Measurements from ENCODE around the gene FIBCD1.

Gene FIBCD1

DNA sequence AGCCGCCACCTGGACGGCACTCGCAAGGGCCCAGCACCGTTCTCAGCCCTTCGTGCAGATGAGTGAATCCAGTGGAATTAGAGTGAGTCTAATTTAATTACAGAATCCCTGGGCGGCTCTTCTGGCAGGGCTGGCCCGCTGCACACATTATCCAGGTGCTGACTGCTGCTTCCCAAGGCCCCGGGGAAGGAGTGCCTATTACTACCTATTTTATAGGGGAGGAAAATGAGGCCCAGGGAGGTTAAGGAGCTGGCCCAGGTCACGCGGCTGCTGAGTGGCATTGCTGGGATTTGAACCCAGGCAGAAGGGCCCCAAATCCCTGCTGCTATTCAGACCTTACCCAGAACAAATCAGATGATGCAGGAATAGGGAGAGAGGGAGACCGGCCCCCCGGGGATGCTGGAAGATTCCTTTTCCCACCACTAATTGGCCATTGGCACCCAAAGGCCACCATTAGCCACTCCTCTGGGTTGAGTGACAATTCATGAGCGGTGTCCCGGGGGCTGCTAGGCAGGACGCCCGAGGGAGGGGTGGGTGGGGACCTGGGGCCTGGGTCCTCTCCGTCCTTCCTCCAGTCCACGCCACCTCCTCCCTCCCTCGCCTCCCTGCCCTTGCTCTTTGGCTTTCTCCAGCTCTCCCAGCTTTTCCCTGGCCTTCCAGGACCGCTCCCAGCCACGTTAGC lies 32.2 kb downstream of the FIBCD1 start:
- TF ChIP-seq, protein P1, sequence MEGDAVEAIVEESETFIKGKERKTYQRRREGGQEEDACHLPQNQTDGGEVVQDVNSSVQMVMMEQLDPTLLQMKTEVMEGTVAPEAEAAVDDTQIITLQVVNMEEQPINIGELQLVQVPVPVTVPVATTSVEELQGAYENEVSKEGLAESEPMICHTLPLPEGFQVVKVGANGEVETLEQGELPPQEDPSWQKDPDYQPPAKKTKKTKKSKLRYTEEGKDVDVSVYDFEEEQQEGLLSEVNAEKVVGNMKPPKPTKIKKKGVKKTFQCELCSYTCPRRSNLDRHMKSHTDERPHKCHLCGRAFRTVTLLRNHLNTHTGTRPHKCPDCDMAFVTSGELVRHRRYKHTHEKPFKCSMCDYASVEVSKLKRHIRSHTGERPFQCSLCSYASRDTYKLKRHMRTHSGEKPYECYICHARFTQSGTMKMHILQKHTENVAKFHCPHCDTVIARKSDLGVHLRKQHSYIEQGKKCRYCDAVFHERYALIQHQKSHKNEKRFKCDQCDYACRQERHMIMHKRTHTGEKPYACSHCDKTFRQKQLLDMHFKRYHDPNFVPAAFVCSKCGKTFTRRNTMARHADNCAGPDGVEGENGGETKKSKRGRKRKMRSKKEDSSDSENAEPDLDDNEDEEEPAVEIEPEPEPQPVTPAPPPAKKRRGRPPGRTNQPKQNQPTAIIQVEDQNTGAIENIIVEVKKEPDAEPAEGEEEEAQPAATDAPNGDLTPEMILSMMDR (IDR thresholded peaks at IDR 0.05; ENCODE audit: low read depth, low read length): no peak
- no peak for DNase-seq (ENCODE audit: extremely low read depth, low read depth)

DNA sequence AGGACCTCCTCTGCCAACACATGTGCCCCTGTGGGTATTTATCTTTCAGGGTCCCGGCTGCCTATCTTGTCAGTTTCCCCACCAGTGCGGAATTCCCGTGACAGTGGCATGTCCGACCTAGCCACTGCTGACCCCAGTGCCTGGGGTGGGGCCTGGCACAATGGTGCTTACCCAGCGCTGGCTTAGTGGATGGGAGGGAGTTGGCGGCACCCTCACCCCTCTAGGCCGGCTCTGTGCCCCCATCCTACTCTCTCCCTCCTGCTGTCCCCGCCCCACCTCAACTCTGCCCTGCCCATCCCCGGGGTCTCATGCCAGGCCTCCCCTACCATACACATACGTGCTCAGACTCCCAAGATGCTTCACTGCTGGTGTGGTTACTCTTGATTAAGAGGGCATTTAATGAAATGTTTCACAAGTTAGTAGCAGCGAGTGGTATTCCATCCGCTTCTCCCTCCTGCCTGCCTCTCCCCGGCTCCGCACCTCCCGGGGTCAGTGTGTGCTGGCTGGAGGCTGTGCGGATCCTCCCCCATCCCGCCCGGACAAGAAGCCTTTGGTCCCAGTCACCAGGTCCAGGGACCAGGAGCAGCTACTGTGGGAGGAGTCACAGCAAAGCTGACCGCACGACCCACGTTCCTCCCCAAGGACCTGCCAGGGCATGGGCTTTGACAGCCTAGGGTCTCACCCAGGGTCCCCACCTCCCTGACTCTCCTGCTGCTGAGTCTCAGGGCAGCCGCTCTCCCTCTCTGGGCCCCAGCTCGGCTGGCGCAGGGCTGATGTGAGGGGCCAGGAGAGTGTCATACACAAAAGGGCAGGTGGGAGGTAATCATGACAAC lies 32.9 kb downstream of the FIBCD1 start:
- DNase-seq (ENCODE audit: extremely low read depth, low read depth): no peak
- TF ChIP-seq, protein P1 (IDR thresholded peaks at IDR 0.05; ENCODE audit: low read depth, low read length): no peak

DNA sequence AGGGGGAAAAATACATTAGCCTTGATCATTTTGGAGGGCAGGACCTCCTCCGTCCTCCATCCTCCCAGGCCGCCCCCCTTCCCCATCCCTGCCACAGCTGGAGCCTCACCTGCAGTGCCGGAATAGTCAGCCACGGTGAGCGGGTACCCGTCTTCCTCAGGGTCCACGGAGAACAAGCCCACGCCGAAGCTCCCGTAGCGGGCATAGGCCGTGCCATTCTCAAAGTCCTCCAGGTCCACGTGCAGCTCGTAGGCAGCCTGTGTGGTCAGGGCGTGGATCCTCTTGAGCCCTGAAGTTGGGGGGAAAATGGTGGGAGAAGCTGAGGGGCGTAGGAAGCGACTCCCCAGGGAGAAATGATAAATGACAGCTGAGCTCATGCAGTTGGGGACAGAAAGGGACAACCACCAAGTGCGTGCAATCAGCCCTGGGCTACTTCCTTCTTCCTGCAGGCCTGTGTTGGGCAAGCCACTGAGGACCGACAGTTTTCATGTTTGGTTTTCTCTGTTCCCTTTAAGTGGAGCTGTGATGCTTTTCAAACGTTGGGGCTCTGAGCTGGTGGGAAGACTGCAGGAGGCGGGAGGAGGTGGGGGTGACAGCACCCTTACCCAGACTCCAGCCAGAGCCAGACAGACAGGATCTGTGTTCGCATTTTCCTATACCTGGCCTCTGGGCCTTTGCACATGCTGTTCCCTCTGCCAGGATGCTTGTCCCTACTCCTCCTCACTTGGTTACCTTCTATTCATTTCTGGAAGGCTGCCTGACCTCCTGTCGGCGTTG lies 33.7 kb downstream of the FIBCD1 start:
- TF ChIP-seq, protein P1 (IDR thresholded peaks at IDR 0.05; ENCODE audit: low read depth, low read length): no peak
- DNase-seq (ENCODE audit: extremely low read depth, low read depth): no peak

DNA sequence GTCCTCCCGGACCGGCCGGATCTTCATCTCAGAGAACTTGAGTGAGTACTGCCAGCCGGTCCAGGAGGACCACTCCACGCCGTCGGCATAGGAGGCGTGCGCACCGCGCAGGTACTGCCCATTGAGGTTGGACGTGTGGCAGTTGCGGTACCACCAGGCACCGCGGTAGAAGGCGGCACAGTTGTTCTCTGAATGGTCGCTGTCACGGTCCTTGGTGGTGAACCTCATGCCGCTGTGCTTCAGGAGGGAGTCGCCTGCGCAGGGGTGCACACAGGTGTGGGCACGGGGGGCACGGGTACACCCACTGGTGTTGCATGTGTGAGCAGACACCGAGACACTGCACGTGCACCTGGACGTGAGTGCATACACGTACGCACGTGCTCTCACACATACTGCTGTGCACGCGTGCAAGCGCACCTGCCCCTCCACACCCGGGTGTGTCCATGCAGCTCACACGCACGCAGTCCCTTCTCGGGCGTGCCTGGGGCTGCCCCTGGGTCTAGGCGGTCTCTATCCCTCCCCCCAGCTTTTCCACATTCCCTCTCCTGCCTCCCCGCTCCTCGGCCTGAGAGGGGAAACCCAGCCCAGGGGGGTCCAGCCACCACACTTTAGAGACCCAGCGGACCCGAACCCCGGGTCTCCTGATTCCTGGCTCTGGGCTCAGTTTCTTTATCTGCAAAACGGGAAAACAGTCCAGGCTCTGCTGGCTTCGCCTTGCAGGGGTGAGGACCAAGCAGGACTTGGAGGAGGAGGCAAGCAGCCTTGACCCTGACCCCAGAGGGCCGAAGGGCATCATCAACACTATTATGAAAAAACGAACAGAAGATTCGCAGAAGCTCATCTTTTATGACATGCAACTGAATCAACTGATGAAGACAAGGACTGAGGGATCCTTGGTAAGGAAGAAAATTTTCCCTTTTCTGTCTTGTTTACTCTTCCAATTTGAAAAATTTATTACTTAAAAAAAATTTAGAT lies 34.7 kb downstream of the FIBCD1 start:
- TF ChIP-seq, protein P1 (IDR thresholded peaks at IDR 0.05; ENCODE audit: low read depth, low read length): no peak
- DNase-seq (ENCODE audit: extremely low read depth, low read depth): no peak

DNA sequence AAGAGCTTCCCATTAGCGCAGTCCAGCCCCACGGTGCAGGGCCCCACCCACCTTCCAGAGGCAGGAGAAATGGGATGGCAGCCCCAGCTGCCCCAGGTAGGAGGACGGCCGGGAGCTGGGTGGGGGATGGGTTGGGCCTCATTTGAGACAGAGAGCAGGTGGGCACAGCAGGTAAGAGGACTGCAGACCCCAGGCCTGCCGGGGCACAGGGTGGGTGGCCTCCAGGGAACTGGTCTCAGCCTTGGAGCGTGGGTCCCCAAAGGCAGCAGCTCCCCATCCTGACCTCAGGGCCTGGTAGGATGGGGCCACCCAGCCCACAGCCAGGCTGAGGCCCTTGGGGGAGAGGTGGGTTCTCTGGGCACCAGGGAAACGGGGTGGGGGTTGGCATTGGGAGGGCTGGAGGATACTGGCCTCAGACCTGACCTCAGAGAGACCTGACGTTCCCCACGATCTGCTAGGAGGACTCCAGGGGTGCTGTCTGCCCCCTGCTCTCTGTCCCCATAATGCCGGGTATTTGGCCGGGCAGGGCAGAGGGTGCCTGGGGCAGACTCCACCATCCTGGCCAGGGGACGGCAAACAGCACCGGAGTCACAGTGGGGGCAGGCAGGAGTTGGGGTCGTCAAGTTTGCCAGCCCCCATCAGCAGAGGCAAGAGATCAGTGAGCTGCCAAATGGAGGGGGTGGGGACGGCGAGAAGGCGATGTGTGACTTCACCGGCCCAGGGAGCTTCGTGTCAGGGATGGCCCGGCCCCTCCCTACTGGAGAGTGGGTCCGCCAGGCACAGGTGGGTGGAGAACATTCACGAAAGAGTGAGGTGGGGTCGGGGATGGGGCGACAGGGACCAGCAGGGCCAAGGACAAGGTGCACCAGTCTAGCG lies 35.6 kb downstream of the FIBCD1 start:
- no peak for DNase-seq (ENCODE audit: extremely low read depth, low read depth)
- TF ChIP-seq, protein P1 (IDR thresholded peaks at IDR 0.05; ENCODE audit: low read depth, low read length): no peak
